ENCODE data around the gene SGMS1. TPM values are rescaled to one million over a fixed set of nuclear protein-coding genes. Genes with fewer than 3 reads are reported as not detected.

The SGMS1 gene
- total and polyA plus RNA-seq, 2 donors (not counting 3 experiments of a cell fraction or from before 2014, with no cell fraction given), result 9.7 to 23.7 TPM

- Histone ChIP-seq H2AFZ (ENCODE audit: low read depth, low read length) (no peak overlapping the region), H3K4me2 (ENCODE audit: insufficient read depth, low read length) (no peak overlapping the region), H3K36me3 (ENCODE audit: control insufficient read depth in 2 of 2, extremely low read depth in 1 of 2, insufficient read depth in 2 of 2, low read length in 2 of 2) (no peaks in the 10 kb centered on the region), H3K9me1 (replicated peaks; ENCODE audit: control insufficient read depth, extremely low read depth, insufficient read depth, low read length) (no peaks in the 10 kb centered on the region), H4K20me1 (replicated peaks; ENCODE audit: control insufficient read depth, extremely low read depth, insufficient read depth, low read length) (no peaks in the 10 kb centered on the region), H3K27ac (ENCODE audit: insufficient read depth, low read depth, low read length) (no peak overlapping the region), H3K9ac (replicated peaks; ENCODE audit: extremely low read depth, insufficient read depth, low read length) (no peak overlapping the region), H3K4me3 (replicated peaks in 1 of 3; ENCODE audit: insufficient read depth in 1 of 3, low read depth in 1 of 3, low read length in 3 of 3) (no peak overlapping the region), H3K9me3 (replicated peaks; ENCODE audit: control insufficient read depth, insufficient read depth, low read length) (no peaks in the 10 kb centered on the region), H3K79me2 (ENCODE audit: control insufficient read depth, insufficient read depth, low read length) (no peaks in the 10 kb centered on the region), H3K4me1 (ENCODE audit: control insufficient read depth, extremely low read depth, insufficient read depth, low read length) (peaks cover 20% of the 10 kb centered on the region), H3K27me3 (ENCODE audit: control insufficient read depth in 2 of 2, insufficient read depth in 2 of 2, low read length in 2 of 2) (no peaks in the 10 kb centered on the region)
- ChIA-PET POLR2A (no interaction called here), CTCF (no interaction called here)
- DNase-seq (ENCODE audit: low read depth, low spot score), result no peak
- dilution Hi-C loops (cut with MboI; ENCODE audit: extremely low pct_ligation_motif_present, low sequenced_read_pairs), result no loop called here
- FAIRE-seq, result no peak
- BruUV-seq (replicated peaks), result no TSS peak
- no peak for TF ChIP-seq POLR2A (IDR thresholded peaks at IDR 0.05; ENCODE audit: low read depth, low read length)
- TF ChIP-seq POLR2AphosphoS5 (IDR thresholded peaks at IDR 0.05; ENCODE audit: insufficient read depth, low read depth, low read length), result no peak
- TF ChIP-seq JUN (IDR thresholded peaks at IDR 0.05; ENCODE audit: borderline replicate concordance, insufficient read depth, insufficient read length, low read depth), result no peak
- TF ChIP-seq, protein P1, sequence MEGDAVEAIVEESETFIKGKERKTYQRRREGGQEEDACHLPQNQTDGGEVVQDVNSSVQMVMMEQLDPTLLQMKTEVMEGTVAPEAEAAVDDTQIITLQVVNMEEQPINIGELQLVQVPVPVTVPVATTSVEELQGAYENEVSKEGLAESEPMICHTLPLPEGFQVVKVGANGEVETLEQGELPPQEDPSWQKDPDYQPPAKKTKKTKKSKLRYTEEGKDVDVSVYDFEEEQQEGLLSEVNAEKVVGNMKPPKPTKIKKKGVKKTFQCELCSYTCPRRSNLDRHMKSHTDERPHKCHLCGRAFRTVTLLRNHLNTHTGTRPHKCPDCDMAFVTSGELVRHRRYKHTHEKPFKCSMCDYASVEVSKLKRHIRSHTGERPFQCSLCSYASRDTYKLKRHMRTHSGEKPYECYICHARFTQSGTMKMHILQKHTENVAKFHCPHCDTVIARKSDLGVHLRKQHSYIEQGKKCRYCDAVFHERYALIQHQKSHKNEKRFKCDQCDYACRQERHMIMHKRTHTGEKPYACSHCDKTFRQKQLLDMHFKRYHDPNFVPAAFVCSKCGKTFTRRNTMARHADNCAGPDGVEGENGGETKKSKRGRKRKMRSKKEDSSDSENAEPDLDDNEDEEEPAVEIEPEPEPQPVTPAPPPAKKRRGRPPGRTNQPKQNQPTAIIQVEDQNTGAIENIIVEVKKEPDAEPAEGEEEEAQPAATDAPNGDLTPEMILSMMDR (IDR thresholded peaks at IDR 0.05; ENCODE audit: extremely low read depth in 1 of 2, insufficient read depth in 1 of 2, low read depth in 1 of 2, low read length in 2 of 2), result no peak
- TF ChIP-seq GATA2 (IDR thresholded peaks at IDR 0.05; ENCODE audit: insufficient read depth, insufficient read length, low read depth, low read length), result no peak
- TF ChIP-seq, protein P2, sequence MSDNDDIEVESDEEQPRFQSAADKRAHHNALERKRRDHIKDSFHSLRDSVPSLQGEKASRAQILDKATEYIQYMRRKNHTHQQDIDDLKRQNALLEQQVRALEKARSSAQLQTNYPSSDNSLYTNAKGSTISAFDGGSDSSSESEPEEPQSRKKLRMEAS (IDR thresholded peaks at IDR 0.05; ENCODE audit: insufficient read depth, insufficient read length), result no peak
- TF ChIP-seq MYC (IDR thresholded peaks at IDR 0.05; ENCODE audit: low read depth, low read length), result no peak
- TF ChIP-seq FOS (IDR thresholded peaks at IDR 0.05; ENCODE audit: borderline replicate concordance, insufficient read depth, low read length), result no peak
- no peak for TF ChIP-seq EZH2 (IDR thresholded peaks at IDR 0.05; ENCODE audit: borderline replicate concordance, low read depth, low read length, severe bottlenecking)
- intact Hi-C loops (cut with micrococcal nuclease), result no loop called here
These were observed 25.1 kb upstream of the SGMS1 start for GRCh38 chr10:50648935-50649227.

Data from endothelial cell of umbilical vein (primary cell).